Neural cell (in vitro differentiated cells): ENCODE data around the gene VSIG10L. TPM values are rescaled to one million over a fixed set of nuclear protein-coding genes. Genes with fewer than 3 reads are reported as not detected.
A peak's percentile ranks its signal among the peaks of the same experiment; 100 is the strongest.

Source experiments
- H2AFZ ChIP-seq: fragments of 200-600, 300-800 bp; sonication (generic), shearing (Covaris generic); 2 replicates; pipeline ENCODE4 v1.6.0; 2014; ENCODE audit warnings: low read depth, mild to moderate bottlenecking, antibody characterized with exemption, low read length, moderate library complexity
- H3F3A ChIP-seq: fragments of 200-600 bp; shearing (Covaris generic); 2 replicates; pipeline ENCODE4 v1.6.1; 2016; ENCODE audit warnings: mild to moderate bottlenecking, moderate library complexity, mixed read lengths, antibody characterized with exemption, low read length; ENCODE audit not compliant: insufficient read depth, poor library complexity, severe bottlenecking
- H3K27ac ChIP-seq: fragments of 200-600, 300-800 bp; sonication (generic), shearing (Covaris generic); 2 replicates; pipeline ENCODE4 v1.5.1; 2014; ENCODE audit warnings: mild to moderate bottlenecking, low read length, moderate library complexity
- H3K27me3 ChIP-seq: fragments of 300-800, 200-600 bp; sonication (generic), shearing (Covaris generic); 2 replicates; pipeline ENCODE4 v1.6.0; 2014; ENCODE audit warnings: mild to moderate bottlenecking, low read depth, low read length, moderate library complexity; ENCODE audit not compliant: insufficient read depth
- H3K36me3 ChIP-seq: fragments of 300-800, 200-600 bp; sonication (generic), shearing (Covaris generic); 2 replicates; pipeline ENCODE4 v1.5.1; 2014; ENCODE audit warnings: mild to moderate bottlenecking, antibody characterized with exemption, low read length, moderate library complexity; ENCODE audit not compliant: insufficient read depth
- H3K4me2 ChIP-seq: fragments of 300-800, 200-600 bp; sonication (generic), shearing (Covaris generic); 2 replicates; pipeline ENCODE4 v1.6.0; 2014; ENCODE audit warnings: mild to moderate bottlenecking, low read length
- H3K4me3 ChIP-seq: fragments of 300-800, 200-600 bp; sonication (generic), shearing (Covaris generic); 2 replicates; pipeline ENCODE4 v1.5.1; 2014; ENCODE audit warnings: mild to moderate bottlenecking, low read length, moderate library complexity
- H3K79me2 ChIP-seq: fragments of 200-600 bp; shearing (Covaris generic); replicated peaks from 2 replicates; pipeline ENCODE4 v1.6.0; 2014; ENCODE audit warnings: mild to moderate bottlenecking, low read length, moderate library complexity; ENCODE audit not compliant: insufficient read depth
- H3K9ac ChIP-seq: fragments of 300-800, 200-600 bp; sonication (generic), shearing (Covaris generic); 2 replicates; pipeline ENCODE4 v1.6.1; 2016; ENCODE audit warnings: mild to moderate bottlenecking, low read length, mixed read lengths
- H3K9me2 ChIP-seq: fragments of 200-600 bp; shearing (Covaris generic); 2 replicates; pipeline ENCODE4 v1.6.1; 2016; ENCODE audit warnings: mild to moderate bottlenecking, low read length, mixed read lengths; ENCODE audit not compliant: insufficient read depth
- H3K9me3 ChIP-seq: fragments of 200-600, 300-800 bp; sonication (generic), shearing (Covaris generic); 2 replicates; pipeline ENCODE4 v1.6.1; 2016; ENCODE audit warnings: mild to moderate bottlenecking, mixed run types, low read length, moderate library complexity, mixed read lengths
- H4K20me1 ChIP-seq: fragments of 200-600 bp; shearing (Covaris generic); 2 replicates; pipeline ENCODE4 v1.6.1; 2016; ENCODE audit warnings: mild to moderate bottlenecking, mixed run types; ENCODE audit not compliant: insufficient read depth
- EP300 ChIP-seq: fragments of 450-650 bp; conservative IDR thresholded peaks from 2 replicates; pipeline ENCODE4 v1.6.1; 2014; ENCODE audit warnings: antibody characterized with exemption, mild to moderate bottlenecking, moderate library complexity; ENCODE audit not compliant: poor library complexity, severe bottlenecking
- MXI1 ChIP-seq: fragments of 450-650 bp; conservative IDR thresholded peaks from 2 replicates; pipeline ENCODE4 v1.6.1; 2014; ENCODE audit warnings: antibody characterized with exemption, mild to moderate bottlenecking; ENCODE audit not compliant: poor library complexity, severe bottlenecking
- POLR2AphosphoS5 ChIP-seq: IDR thresholded peaks from 2 replicates; pipeline ENCODE4 v1.6.1; 2012
- TAF1 ChIP-seq: IDR thresholded peaks from 2 replicates; pipeline ENCODE4 v1.6.1; 2012; ENCODE audit warnings: low read depth
- polyA plus RNA-seq: library from polyadenylated mRNA; depleted of rRNA; stranded (reverse); fragments of >200 nt; gene quantifications from 2 replicates; pipeline ENCODE4 v1.2.3, GENCODE V29; 2014
- TF ChIP-seq, protein P1 (sequence below): IDR thresholded peaks from 2 replicates; pipeline ENCODE4 v1.6.1; 2012; ENCODE audit warnings: borderline replicate concordance
- TF ChIP-seq, protein P2 (sequence below): fragments of 450-650 bp; IDR thresholded peaks from 2 replicates; pipeline ENCODE4 v1.5.1; 2014; ENCODE audit warnings: antibody characterized with exemption, mild to moderate bottlenecking, moderate library complexity; ENCODE audit not compliant: poor library complexity, severe bottlenecking

The VSIG10L gene
- polyA plus RNA-seq, 1 donor from 2014 or later, result 2.3 TPM

DNA sequence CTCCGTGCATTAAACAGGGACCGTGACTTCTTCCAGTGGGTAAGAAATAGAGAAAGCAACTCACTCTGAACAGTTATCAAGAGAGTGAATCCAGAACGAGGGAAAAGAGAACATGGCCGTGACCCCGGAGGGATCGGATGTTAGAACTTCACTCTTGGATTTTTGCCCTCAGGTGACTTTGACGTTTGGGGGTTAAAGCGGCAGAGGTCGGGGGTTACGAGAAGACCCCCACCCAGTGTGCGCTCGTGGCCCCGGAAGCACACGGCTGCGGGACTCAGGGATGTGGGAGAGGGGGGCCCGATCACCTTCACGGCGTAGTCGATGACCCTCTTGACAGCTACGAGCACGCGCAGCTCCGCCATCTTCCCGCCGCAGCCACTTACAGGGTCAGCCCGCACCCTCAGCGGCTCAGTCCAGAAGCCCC lies 24.0 kb upstream of the VSIG10L start, which contains the start of gene ETFB:
ETFB (minus strand) TSS at position 424 of the 424 bp plus-strand sequence; CDS start at position 362, 62 bp downstream.
- no peaks in the 10 kb centered on the region for H4K20me1 ChIP-seq
- no peaks in the 10 kb centered on the region for H3K36me3 ChIP-seq
- TF ChIP-seq, protein P1, sequence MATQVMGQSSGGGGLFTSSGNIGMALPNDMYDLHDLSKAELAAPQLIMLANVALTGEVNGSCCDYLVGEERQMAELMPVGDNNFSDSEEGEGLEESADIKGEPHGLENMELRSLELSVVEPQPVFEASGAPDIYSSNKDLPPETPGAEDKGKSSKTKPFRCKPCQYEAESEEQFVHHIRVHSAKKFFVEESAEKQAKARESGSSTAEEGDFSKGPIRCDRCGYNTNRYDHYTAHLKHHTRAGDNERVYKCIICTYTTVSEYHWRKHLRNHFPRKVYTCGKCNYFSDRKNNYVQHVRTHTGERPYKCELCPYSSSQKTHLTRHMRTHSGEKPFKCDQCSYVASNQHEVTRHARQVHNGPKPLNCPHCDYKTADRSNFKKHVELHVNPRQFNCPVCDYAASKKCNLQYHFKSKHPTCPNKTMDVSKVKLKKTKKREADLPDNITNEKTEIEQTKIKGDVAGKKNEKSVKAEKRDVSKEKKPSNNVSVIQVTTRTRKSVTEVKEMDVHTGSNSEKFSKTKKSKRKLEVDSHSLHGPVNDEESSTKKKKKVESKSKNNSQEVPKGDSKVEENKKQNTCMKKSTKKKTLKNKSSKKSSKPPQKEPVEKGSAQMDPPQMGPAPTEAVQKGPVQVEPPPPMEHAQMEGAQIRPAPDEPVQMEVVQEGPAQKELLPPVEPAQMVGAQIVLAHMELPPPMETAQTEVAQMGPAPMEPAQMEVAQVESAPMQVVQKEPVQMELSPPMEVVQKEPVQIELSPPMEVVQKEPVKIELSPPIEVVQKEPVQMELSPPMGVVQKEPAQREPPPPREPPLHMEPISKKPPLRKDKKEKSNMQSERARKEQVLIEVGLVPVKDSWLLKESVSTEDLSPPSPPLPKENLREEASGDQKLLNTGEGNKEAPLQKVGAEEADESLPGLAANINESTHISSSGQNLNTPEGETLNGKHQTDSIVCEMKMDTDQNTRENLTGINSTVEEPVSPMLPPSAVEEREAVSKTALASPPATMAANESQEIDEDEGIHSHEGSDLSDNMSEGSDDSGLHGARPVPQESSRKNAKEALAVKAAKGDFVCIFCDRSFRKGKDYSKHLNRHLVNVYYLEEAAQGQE, result no peak
- TF ChIP-seq TAF1 (peak; percentile 69), MXI1 (no peak)
- peak within 1 kb of the TSS; percentile 66 for H3K27ac ChIP-seq
- H3K9me2 ChIP-seq, result no peaks in the 10 kb centered on the region
- peak within 1 kb of the TSS; percentile 83 for H3K9ac ChIP-seq
- peaks cover 5% of the 10 kb centered on the region for H3F3A ChIP-seq
- no peaks in the 10 kb centered on the region for H3K9me3 ChIP-seq
- H3K27me3 ChIP-seq, result no peaks in the 10 kb centered on the region
- peak within 1 kb of the TSS; percentile 93 for H2AFZ ChIP-seq
- peak within 1 kb of the TSS; percentile 98 for H3K4me2 ChIP-seq
- no peaks in the 10 kb centered on the region for H3K79me2 ChIP-seq
- H3K4me3 ChIP-seq, result peak within 1 kb of the TSS; percentile 85

GRCh38 chr19:51365211-51365964 lies 23.4 kb upstream of the VSIG10L start:
- peak overlapping the region; percentile 83 for H3K9ac ChIP-seq
- H3K27me3 ChIP-seq, result no peaks in the 10 kb centered on the region
- no peaks in the 10 kb centered on the region for H4K20me1 ChIP-seq
- no peaks in the 10 kb centered on the region for H3K9me2 ChIP-seq
- peak overlapping the region; percentile 63 for H3K27ac ChIP-seq
- H3K79me2 ChIP-seq, result no peaks in the 10 kb centered on the region
- peak overlapping the region; percentile 73 for H2AFZ ChIP-seq
- no peaks in the 10 kb centered on the region for H3K9me3 ChIP-seq
- H3K36me3 ChIP-seq, result no peaks in the 10 kb centered on the region
- H3F3A ChIP-seq, result peaks cover 5% of the 10 kb centered on the region
- H3K4me2 ChIP-seq, result peak overlapping the region; percentile 64
- H3K4me3 ChIP-seq, result peak overlapping the region; percentile 85
- TF ChIP-seq POLR2AphosphoS5 (no peak), EP300 (no peak), MXI1 (no peak)
- TF ChIP-seq, protein P2, sequence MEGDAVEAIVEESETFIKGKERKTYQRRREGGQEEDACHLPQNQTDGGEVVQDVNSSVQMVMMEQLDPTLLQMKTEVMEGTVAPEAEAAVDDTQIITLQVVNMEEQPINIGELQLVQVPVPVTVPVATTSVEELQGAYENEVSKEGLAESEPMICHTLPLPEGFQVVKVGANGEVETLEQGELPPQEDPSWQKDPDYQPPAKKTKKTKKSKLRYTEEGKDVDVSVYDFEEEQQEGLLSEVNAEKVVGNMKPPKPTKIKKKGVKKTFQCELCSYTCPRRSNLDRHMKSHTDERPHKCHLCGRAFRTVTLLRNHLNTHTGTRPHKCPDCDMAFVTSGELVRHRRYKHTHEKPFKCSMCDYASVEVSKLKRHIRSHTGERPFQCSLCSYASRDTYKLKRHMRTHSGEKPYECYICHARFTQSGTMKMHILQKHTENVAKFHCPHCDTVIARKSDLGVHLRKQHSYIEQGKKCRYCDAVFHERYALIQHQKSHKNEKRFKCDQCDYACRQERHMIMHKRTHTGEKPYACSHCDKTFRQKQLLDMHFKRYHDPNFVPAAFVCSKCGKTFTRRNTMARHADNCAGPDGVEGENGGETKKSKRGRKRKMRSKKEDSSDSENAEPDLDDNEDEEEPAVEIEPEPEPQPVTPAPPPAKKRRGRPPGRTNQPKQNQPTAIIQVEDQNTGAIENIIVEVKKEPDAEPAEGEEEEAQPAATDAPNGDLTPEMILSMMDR, result peak; percentile 18
- TF ChIP-seq, protein P1, result no peak
